ENCODE measurements around the gene IL36A. TPM values are rescaled to one million over a fixed set of nuclear protein-coding genes. Genes with fewer than 3 reads are reported as not detected.

IL36A gene
- not detected for total RNA-seq

- DNase-seq = no peak
Observed at GRCh38 chr2:113005030-113005509, at the start of gene IL36A. IL36A (plus strand) TSS chr2:113005459; CDS start chr2:113005872, 413 bp downstream.

- DNase-seq = no peak
Observed at GRCh38 chr2:112957511-112957910, 47.7 kb upstream of the IL36A start.

GRCh38 chr2:112958428-112959108 lies 46.7 kb upstream of the IL36A start:
- DNase-seq = no peak

GRCh38 chr2:112959109-112959812 lies 46.0 kb upstream of the IL36A start:
- DNase-seq = no peak

- no peak for DNase-seq
Observed at GRCh38 chr2:112960230-112960825, 44.9 kb upstream of the IL36A start.

- no peak for DNase-seq
Observed at GRCh38 chr2:112962308-112963175, 42.7 kb upstream of the IL36A start.

- no peak for DNase-seq
Observed at GRCh38 chr2:112967023-112967422, 38.2 kb upstream of the IL36A start.

- no peak for DNase-seq
Observed at GRCh38 chr2:112972423-112973086, 32.7 kb upstream of the IL36A start.

- DNase-seq = no peak
Observed at GRCh38 chr2:112973156-112973555, 32.1 kb upstream of the IL36A start.

- DNase-seq = no peak
Observed at GRCh38 chr2:112977559-112978056, 27.7 kb upstream of the IL36A start, which contains the start of gene IL36G. IL36G (plus strand) TSS chr2:112978006; CDS start chr2:112978639, 633 bp downstream.

- DNase-seq = no peak
Observed at GRCh38 chr2:112979731-112980130, 25.5 kb upstream of the IL36A start.

GRCh38 chr2:112980537-112980936 lies 24.7 kb upstream of the IL36A start:
- no peak for DNase-seq

GRCh38 chr2:112985090-112985489 lies 20.2 kb upstream of the IL36A start:
- DNase-seq = no peak

GRCh38 chr2:112989611-112990010 lies 15.6 kb upstream of the IL36A start:
- no peak for DNase-seq

- DNase-seq = no peak
Observed at GRCh38 chr2:112993831-112994230, 11.4 kb upstream of the IL36A start.

- DNase-seq = no peak
Observed at GRCh38 chr2:112994648-112995047, 10.6 kb upstream of the IL36A start.

GRCh38 chr2:112995346-112995920 lies 9.8 kb upstream of the IL36A start:
- DNase-seq = no peak

GRCh38 chr2:112996635-112997034 lies 8.6 kb upstream of the IL36A start:
- DNase-seq = no peak

GRCh38 chr2:112997151-112997550 lies 8.1 kb upstream of the IL36A start:
- no peak for DNase-seq

- DNase-seq = no peak
Observed at GRCh38 chr2:113000436-113000835, 4.8 kb upstream of the IL36A start.

GRCh38 chr2:113002677-113003076 lies 2.6 kb upstream of the IL36A start:
- no peak for DNase-seq

All from skin of body (tissue), 2 donors.